Measurements from ENCODE around the gene PGAM2.

GRCh38 chr7:44112997-44113763 is 47.8 kb upstream of the PGAM2 start:
- TF ChIP-seq CTCF (conservative IDR thresholded peaks at IDR 0.05 in 1 of 2, IDR thresholded peaks at IDR 0.05 in 1 of 2; ENCODE audit: extremely low read depth in 1 of 2, insufficient read depth in 1 of 2, low read depth in 1 of 2, low read length in 2 of 2), result no peak
- TF ChIP-seq EZH2 (IDR thresholded peaks at IDR 0.05; ENCODE audit: borderline replicate concordance, low read length), result no peak
